Prostate gland (tissue), 2 donors: ENCODE measurements around the gene ITFG1.

Experiments
- POLR2A ChIP-seq: fragments of 450-650 bp; IDR thresholded peaks from one replicate; pipeline ENCODE4 v1.6.1; 2016; ENCODE audit warnings: antibody characterized with exemption, mild to moderate bottlenecking
- POLR2AphosphoS5 ChIP-seq: sonication (generic); formaldehyde crosslinking; IDR thresholded peaks from one replicate; pipeline ENCODE4 v1.6.1; 2017; ENCODE audit warnings: antibody characterized with exemption
- TF ChIP-seq, protein P1 (sequence below), 4 experiments: fragments of 200-600 bp in 2 of 4; fragments of 450-650 bp in 2 of 4; sonication (generic) in 2 of 4; IDR thresholded peaks; 1 replicate in 3 of 4; 2 replicates in 1 of 4; pipeline ENCODE4 v1.5.1; 2016 to 2019; ENCODE audit warnings: antibody characterized with exemption in 4 of 4, mild to moderate bottlenecking in 2 of 4, moderate library complexity in 2 of 4

GRCh38 chr16:47129755-47130435 is 331.0 kb downstream of the ITFG1 start:
- TF ChIP-seq, protein P1, sequence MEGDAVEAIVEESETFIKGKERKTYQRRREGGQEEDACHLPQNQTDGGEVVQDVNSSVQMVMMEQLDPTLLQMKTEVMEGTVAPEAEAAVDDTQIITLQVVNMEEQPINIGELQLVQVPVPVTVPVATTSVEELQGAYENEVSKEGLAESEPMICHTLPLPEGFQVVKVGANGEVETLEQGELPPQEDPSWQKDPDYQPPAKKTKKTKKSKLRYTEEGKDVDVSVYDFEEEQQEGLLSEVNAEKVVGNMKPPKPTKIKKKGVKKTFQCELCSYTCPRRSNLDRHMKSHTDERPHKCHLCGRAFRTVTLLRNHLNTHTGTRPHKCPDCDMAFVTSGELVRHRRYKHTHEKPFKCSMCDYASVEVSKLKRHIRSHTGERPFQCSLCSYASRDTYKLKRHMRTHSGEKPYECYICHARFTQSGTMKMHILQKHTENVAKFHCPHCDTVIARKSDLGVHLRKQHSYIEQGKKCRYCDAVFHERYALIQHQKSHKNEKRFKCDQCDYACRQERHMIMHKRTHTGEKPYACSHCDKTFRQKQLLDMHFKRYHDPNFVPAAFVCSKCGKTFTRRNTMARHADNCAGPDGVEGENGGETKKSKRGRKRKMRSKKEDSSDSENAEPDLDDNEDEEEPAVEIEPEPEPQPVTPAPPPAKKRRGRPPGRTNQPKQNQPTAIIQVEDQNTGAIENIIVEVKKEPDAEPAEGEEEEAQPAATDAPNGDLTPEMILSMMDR (IDR thresholded peaks at IDR 0.05): no peak
- TF ChIP-seq POLR2AphosphoS5: no peak
- TF ChIP-seq POLR2A: no peak
